Kidney epithelial cell (primary cell): ENCODE data around the gene LAD1. TPM values are rescaled to one million over a fixed set of nuclear protein-coding genes. Genes with fewer than 3 reads are reported as not detected.

Experiments
- DNase-seq: peaks from one replicate; pipeline ENCODE4 v3.0.0-alpha.2; 2010; ENCODE audit warnings: low read depth
- H3K27me3 ChIP-seq: 2 replicates; pipeline ENCODE4 v1.6.0; 2011; ENCODE audit warnings: low read length; ENCODE audit not compliant: control insufficient read depth, insufficient read depth
- H3K36me3 ChIP-seq: 2 replicates; pipeline ENCODE4 v1.5.1; 2011; ENCODE audit warnings: low read length; ENCODE audit not compliant: control insufficient read depth, insufficient read depth
- H3K4me3 ChIP-seq: 2 replicates; pipeline ENCODE4 v1.5.1; 2011; ENCODE audit warnings: low read depth, mild to moderate bottlenecking, control low read depth, low read length
- total RNA-seq: library from RNA; depleted of rRNA; stranded (reverse); fragments of >200 nt; gene quantifications from 2 replicates; pipeline ENCODE4 v1.2.3, GENCODE V29; 2015
- TF ChIP-seq, protein P1 (sequence below): IDR thresholded peaks from 2 replicates; pipeline ENCODE4 v1.5.1; 2011; ENCODE audit warnings: mild to moderate bottlenecking, moderate library complexity, low read length, control low read depth, inconsistent platforms; ENCODE audit not compliant: insufficient read depth, poor library complexity, severe bottlenecking

Gene LAD1
- total RNA-seq, 1 donor from 2014 or later = 36.1 TPM

GRCh38 chr1:201371792-201372191 is 27.3 kb downstream of the LAD1 start:
- Histone ChIP-seq H3K36me3 (no peaks in the 10 kb centered on the region), H3K27me3 (peaks cover 46% of the 10 kb centered on the region)
- TF ChIP-seq, protein P1, sequence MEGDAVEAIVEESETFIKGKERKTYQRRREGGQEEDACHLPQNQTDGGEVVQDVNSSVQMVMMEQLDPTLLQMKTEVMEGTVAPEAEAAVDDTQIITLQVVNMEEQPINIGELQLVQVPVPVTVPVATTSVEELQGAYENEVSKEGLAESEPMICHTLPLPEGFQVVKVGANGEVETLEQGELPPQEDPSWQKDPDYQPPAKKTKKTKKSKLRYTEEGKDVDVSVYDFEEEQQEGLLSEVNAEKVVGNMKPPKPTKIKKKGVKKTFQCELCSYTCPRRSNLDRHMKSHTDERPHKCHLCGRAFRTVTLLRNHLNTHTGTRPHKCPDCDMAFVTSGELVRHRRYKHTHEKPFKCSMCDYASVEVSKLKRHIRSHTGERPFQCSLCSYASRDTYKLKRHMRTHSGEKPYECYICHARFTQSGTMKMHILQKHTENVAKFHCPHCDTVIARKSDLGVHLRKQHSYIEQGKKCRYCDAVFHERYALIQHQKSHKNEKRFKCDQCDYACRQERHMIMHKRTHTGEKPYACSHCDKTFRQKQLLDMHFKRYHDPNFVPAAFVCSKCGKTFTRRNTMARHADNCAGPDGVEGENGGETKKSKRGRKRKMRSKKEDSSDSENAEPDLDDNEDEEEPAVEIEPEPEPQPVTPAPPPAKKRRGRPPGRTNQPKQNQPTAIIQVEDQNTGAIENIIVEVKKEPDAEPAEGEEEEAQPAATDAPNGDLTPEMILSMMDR = no peak

GRCh38 chr1:201371276-201371675 is 27.8 kb downstream of the LAD1 start:
- TF ChIP-seq, protein P1 = no peak
- Histone ChIP-seq H3K36me3 (no peaks in the 10 kb centered on the region), H3K27me3 (peaks cover 46% of the 10 kb centered on the region), H3K4me3 (no peak overlapping the region)
- no peak for DNase-seq

More at GRCh38 chr1:201371792-201372191, 27.3 kb downstream of the LAD1 start:
- H3K4me3 ChIP-seq = no peak overlapping the region
- DNase-seq = no peak

DNA sequence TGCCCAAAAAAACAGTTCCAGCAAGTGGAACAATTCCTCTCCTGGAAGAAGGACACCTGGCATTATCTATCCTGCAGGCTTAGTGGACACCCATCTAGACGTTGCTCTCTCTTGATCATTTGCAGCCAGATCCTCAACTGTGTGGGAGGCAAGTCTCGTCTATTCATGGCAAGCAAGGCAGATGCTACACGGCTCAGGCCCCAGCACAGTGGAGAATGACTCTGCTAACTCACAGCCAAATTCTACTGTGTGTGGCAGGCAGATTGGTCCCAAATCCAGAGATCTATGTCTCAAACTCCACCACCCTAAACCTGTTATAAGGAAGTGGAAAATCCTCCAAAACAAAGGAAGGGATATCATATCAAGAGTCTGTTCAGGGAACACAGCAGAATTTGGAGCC is 28.6 kb downstream of the LAD1 start:
- H3K4me3 ChIP-seq = no peak overlapping the region
- no peak for DNase-seq
- H3K27me3 ChIP-seq = peaks cover 46% of the 10 kb centered on the region
- H3K36me3 ChIP-seq = no peaks in the 10 kb centered on the region
- TF ChIP-seq, protein P1 = no peak

GRCh38 chr1:201369209-201369608 is 29.9 kb downstream of the LAD1 start:
- no peak for DNase-seq
- no peak overlapping the region for H3K4me3 ChIP-seq
- peaks cover 37% of the 10 kb centered on the region for H3K27me3 ChIP-seq
- no peaks in the 10 kb centered on the region for H3K36me3 ChIP-seq
- TF ChIP-seq, protein P1 = no peak

DNA sequence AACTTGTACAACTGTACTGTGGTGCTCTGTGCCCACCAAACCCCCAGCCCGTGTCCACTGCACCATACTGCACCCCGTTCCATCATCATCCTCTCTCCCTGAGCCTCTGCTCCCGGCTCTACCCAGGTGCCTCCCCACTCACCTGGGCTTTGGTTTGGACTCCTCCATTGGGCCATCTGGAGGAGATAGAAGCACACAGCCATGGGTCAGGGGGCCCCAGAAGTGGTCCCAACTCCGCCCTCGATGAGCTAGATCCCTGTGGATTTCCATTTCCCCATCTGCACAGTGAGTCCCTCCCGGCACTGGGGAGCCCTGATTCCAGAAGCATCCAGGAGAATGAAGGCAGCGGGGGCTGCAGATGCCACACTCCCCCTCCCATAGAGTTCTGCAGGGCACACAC is 32.4 kb downstream of the LAD1 start:
- DNase-seq = no peak
- peaks cover 24% of the 10 kb centered on the region for H3K27me3 ChIP-seq

DNA sequence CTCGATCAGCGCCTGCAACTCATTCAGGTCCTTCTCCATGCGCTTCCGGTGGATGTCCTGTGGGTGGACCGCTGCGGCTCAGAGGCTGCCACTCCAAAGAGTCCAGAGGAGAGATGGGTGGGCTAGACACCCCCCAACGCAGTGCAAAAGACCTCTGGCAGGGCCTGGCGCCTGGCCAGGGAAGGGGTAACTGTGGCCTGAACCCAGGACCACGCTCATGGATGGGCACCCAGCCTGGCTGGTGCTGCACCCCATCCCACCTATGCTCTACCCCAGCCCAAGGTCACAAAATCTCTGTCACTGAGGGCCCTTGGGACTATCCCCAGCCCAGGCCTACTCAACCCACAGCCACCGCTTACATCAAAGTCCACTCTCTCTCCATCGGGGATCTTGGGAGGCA is 33.9 kb downstream of the LAD1 start:
- TF ChIP-seq, protein P1 = no peak
- DNase-seq = no peak
- Histone ChIP-seq H3K36me3 (no peaks in the 10 kb centered on the region), H3K4me3 (no peak overlapping the region), H3K27me3 (peaks cover 18% of the 10 kb centered on the region)

More for the DNA sequence above, 32.4 kb downstream of the LAD1 start:
- Histone ChIP-seq H3K36me3 (no peaks in the 10 kb centered on the region), H3K4me3 (no peak overlapping the region)
- TF ChIP-seq, protein P1 = no peak
